UCSD-AML1 (cell line): ENCODE measurements around the gene MBNL1.

ENCODE experiments used
- DNase-seq: peaks from one replicate; lab custom pipeline; 2025; ENCODE audit not compliant: unreplicated experiment; lab: John Stamatoyannopoulos, UW

MBNL1 gene

DNA sequence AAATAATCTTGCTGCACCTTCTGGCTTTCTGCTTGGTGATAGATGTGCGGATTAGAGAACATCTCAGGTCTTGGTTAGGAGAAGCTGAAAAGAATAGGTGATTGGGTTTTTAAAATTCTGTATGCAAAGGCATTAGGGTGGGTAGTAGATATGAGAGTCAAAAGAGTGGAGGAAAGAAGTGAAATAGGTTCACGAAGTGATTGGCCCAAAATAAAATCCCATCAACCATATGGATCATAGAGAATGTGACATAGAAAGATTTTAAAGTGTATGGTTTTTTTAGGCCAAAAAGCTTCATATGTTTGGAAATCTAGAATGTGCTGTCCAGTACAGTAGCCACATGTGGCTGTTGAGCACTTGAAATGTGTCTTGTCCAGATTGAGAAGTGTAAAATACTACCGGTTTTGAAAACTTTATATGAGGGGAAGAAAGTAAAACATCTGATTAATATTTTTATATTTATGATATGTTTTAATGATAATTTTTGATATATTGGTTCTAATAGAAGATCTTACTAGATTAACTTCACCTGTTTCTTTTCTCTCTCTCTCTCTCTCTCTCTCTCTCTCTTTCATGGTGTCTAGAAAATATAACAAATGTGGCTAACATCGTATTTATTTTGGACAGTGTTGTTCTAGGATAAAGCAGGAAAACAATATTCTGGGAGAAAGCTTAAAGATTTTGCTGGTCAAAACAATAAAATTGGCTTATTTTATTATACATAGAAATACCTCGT, 2.9 kb downstream of the MBNL1 start:
- DNase-seq: no peak

DNA sequence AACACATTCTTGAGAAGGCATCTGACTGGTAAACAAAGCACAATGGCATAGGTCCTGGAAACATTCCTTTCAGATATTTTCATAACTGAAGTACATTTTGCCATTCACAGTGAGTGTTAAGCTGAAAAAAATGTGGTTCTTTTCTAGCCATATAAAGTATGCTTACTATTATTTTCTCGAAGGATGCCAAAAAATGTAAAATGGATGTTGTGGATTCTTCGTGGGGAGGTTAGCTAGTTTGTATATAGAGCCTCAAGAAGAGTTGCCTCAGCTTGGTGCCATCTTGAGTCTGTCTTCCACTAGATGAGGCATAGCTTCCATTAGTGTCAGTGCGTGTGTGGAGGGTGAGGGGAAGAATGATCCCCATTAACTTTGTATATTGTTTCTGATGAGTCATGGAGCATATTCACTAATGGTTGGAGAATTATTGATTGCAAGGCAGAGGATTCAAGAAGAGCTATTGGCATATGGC, 4.1 kb downstream of the MBNL1 start:
- DNase-seq: no peak

DNA sequence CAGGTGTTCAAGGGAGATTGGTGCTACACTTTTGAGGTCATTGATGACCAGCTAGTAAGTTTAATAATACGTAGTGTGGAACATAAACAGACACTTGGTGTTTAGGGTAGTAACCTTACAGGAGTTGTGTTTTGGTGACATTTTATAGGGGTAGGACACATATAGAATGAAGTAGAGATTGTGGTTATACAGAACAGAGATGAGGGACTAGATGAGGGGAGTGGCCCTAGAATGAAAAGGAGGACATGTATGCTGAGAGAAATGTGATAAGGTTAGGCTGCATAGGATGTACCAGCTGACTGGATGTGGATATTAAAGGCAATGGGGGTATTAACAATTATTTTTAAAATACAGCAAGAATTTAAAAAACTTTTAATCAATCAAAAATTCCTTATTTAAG, 8.0 kb downstream of the MBNL1 start:
- no peak for DNase-seq

DNA sequence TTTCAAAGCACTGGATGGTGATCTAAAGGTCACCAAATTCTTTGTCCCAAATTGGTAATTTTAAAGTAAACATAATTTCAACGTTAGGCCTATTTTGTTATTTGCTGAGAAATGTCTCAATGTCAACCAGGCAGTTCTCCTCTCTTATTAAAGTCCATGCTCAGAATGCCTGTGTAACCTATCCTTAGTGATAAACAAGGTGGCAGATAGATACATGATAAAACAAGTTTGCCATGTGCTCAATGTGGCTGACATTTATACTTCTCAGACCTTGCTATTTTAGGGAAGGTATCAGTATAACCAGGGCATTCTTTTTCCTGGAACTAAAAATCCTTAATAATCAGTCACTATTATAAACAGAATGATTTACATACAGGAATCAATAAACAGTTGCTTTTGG, 8.5 kb downstream of the MBNL1 start:
- DNase-seq: no peak

DNA sequence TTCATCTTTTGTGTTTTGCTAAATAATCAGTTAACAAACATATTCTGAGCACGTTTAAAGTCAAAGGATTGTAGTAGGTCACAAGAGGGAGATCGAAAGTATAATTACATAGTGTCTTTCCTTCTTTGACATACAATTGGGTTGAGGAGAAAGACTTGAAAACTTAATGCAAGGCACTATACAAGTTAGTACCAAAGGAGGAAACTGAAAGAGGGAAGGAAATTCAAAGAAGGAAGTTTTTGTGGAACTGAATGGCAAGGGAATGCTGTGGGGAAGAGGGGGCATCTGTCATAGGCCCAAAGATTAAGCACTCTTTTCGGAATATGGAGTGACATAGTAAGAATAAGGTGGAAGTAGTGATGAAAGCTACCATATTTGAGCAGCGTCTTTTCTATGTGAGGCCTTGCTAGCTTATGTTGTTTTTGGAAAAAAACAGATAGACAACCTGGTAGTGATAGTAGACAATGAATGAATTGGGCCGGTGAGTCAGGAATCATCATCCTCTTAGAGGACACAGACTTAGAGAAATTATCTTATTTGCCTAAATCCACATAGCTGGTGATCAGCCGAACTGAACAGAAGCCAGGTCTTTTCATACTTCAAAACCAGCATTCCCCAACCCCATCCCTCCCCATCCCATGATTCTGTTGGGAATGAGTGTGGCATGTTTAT, 10.2 kb downstream of the MBNL1 start:
- DNase-seq: no peak

DNA sequence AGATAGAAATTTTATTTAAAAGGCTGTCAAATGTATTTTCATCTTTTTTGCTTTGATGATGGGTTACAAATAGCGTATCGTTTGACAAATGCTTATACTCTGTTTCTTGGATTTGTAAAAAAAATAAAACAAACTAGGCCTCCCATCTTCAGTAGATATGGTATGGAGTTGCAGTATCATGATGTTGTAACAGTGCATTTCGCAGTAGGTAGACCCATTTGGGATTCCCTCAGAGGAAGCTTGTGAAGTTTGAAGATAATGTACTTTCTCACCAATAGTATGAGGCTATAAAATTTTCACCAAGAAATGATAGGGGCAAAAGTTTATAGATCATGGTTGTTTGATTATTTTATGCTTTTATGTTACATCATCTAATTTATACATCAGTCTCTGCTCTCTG, 10.8 kb downstream of the MBNL1 start:
- DNase-seq: no peak

DNA sequence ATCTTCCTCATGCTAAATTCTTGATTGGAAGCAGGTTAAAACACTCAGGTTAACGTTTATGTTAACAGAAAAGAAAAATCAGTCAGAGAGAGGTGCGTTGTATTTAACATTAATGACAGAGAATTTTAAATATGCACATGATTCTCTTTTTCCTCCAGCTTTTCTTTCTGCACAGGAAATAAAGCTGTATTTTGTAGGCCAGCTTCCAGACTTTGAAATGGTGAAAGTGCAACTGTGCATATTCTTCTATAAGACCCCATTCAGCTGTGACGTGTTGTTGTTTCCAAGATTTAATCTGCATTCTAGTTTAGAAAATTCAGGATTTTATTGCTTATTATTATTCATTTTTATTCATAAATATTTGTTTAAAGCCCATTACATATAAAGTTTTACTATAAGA, 11.8 kb downstream of the MBNL1 start:
- no peak for DNase-seq

DNA sequence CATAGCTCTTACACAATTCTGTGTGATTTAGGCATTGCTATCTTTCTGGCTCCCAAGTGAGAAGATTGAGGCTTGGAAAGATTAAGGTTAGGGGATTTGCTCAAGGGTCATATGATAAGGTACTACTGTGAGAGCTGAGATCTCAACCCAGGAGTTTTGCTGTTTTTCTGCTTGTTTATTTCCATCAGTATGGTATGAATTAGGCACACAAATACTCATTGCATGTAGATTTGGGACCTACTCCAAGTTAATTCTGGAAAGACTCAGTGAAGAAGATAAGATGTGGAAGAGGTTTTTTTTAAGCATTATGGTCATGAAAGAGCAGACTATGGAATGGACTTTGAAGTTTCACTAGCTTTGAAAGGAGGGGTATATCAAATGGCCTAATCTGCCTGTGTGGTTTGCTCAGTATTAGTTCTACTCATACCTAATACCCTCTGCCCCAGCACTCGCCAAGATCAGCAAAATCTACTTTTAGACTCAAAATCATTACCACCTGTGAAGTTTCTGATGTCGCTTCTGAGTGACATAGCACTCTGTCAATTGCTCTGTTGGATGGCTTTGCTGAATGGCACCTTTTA, 12.5 kb downstream of the MBNL1 start:
- no peak for DNase-seq

DNA sequence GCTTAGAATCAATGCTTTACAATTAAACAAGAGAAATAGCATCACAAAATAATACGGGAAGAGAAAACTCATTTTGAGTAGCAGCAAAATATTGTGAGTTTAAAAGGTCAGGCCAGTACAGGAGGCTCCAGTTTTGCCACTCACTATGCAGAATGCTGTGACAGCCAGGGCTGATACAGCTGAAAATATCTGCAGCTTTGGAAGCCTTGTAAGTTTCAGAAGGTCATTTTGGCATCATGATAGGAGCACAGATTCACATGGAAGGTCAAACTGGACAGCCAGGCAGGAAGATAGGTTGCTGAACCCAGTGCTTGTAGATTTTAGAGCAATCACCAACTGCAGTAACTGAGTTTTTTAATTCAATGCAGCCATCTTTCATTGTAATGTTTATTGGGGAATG, 14.1 kb downstream of the MBNL1 start:
- no peak for DNase-seq

DNA sequence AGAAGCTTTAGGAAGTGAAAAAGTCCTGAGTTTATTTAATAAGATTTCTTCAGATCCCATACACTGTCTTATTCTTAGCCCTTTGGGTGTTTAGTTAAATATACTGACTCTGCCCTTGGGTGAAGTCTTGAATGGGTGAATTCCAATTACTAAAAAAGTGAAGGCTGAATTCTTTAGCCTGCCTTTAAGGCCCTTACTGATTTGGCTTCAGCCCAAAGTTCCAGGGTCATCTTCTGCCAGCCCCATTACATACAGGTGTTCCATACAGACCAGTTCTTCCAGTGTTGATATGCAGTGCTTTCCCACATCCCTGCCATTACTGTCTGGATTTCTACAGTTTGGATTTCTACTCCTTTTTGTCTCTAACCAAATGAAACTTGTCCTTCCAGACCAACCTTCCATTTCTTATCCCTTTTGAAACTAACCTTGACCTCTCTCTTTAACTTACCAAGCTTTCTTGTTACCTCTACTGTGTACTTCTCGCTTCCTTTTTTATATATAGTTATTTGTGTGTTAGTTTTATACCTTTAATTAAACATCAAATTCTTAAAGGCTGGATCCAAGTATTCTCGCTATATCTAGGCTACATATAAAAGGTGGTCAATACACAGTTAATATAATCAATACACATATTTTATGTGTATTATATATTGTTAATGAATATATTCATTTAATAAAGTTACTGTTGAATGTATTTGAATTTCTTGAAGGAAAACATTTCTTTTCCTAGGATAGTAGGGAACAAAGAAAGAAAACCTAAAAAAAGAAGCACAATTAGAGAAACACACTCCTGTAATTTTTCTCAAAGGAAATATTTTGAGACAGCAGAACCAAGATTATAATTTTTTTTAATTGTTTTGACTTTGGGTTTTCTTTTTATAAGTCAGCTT, 15.0 kb downstream of the MBNL1 start:
- DNase-seq: no peak

DNA sequence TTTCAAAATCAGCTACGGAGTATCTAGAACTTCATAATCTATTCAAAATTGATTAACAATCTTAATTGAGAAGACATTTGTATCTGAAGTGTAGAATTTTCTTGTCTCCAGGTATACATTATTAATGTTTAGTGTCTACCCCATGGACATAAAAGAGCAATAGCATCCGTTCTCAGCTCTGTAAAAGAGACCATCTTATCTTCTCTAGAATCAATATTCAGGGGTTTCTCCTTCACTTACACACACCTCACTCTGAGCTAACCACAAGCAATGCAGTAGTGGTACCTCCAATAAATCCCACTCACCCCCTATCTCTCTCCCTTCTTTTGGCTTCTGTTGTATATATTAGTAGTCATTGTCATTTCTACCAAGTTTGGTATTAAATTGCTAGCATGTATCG, 16.2 kb downstream of the MBNL1 start:
- DNase-seq: no peak

DNA sequence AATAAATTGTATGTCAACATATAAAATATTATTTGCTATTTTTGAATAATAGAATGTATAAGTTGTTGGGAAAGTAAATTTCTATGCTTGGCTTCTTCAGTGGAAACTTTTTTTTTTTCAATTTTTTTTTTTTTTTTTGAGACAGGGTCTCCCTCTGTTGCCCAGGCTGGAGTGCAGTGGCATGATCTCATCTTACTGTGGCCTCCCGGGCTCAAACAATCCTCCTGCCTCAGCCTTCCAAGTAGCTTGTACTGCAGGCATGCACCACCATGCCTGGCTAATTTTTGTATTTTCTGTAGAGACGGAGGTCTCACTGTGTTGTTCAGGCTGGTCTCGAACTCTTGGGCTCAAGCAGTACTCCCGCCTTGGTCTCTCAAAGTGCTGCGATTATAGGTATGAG, 16.8 kb downstream of the MBNL1 start:
- DNase-seq: no peak

DNA sequence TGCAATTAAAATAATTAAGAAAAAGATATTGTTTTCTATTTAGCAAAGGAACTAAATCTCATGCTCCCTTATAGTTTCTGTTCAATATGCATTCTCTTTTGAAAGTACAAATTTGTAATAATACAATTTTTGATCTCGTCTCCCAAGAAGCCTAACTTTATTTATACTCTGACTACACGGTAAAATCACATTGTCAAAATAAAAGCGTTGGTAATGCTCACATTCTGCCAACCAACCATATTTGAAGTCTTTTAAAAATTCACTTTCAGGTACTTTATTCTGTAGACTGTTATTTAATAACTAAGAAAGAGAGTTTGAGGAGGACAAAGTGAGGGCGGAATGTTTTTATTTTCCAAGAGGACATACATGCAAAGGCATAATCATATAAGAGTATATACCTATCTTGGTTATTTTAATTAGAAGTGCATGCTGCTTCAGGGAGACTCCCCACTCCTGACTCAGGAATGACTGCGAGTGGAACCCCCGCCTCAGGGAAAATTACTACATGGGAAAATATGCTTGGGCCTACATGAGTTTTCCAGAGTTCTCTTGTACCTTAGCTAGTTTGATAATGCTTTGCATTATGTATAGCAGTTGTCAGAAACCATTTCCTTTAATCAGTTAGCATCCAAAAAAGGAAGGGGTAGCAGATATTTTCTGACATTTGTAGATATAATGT, 19.3 kb downstream of the MBNL1 start:
- DNase-seq: no peak

DNA sequence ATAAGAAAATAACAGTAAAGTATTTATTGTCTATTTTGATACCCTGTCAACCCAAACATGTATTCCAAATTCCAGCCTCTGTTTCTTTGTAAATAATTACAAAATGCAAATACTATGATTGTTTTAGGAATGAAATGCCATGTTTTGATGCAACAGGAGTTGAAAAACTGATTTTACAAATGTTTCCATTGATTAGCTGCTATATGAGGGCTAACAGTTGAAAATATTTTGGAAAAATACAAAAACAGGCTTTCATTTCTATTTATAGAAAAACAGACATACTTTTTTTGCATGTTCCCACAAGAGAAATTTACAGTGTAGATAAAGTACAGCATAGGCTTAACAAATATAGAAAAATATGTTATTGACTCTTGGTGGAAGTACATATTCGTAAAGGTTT, 20.0 kb downstream of the MBNL1 start:
- DNase-seq: no peak

DNA sequence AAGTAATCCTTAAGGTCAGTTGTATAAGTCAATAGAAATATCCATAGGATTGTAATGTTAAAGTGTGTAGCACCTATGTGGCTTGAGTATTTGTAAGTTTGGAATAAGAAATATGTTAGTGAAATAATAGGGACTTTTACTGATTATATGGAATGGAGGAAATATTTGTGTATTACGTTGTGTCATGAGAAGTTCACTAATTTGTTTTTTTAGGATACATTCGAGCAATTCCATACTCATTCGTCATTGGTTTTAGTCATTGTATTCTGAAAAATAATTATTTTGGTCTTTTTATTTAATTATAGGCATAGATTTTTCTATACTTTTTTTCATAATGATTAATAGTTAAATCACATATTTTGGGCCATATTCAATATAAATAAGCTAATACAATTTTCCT, 21.0 kb downstream of the MBNL1 start:
- DNase-seq: no peak

DNA sequence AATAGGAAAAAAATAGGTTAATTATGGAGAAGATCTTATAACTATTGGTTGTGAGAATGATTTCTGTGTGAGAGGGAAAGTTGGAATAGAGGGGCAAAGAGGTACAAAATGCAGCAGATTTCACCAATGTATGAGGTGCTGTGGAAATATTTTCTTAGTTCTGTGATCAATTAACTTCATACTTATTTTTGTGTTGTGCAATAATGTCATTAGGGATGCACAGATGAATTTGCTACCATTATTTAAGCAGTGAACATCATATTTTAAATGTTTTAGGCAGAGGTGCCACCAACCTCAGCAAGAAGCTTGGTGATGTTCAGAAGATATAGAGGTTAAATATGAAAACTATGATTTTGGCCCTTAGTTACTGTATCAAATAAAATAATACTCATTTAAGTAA, 21.6 kb downstream of the MBNL1 start:
- DNase-seq: no peak

DNA sequence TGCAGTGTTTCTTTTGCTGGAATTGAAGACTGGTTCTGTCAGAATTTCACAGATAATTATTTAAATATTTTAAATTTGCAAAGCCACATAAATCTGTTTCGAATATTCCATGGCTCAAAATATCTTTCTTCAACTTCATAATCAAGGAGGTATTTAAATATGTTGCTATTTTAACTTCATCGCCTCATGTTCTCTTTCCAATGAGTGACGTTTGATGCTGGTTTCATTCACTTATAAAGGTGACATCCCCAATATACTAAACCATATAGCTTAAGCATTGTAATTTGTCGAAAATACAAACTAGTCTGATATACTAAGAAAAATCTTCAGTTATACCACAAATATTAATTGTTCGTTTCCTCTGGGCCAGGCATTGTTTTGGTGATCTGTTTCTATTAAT, 22.5 kb downstream of the MBNL1 start:
- no peak for DNase-seq

DNA sequence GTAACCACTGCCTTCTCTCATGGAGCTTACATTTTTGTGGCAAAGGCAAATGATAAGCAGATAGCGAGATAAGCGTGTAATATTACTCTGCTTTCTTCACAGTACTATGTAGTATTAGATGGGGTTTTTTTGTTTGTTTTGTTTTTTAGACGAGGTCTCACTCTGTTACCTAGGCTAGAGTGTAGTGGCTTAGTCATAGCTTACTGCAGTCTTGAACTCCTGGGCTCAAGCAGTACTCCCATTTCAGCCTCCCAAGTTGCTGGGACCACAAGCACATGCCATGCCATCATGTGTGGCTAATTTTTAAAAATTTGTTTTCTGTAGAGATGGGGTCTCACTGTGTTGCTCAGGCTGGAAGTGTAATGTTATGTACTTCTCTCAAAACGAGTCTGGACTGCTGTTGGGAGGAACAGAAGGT, 22.9 kb downstream of the MBNL1 start:
- no peak for DNase-seq

DNA sequence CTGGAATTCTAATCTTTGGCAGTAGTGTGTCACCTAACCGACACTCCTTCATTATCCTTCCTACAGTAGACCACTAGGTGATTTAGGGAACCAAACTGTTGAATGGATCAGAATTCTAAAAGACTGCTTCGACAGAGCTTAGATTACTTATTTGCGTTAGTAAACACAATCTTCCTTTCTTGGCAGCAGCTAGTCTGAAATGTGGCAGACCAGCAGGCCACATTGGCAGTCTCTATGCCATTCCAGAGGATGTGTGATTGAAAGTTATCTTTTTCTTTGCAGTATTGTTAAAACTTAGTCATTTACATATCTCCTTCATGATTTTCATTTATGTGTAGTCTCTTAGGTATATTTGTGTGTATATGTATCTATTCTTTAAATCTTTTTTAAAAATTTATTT, 23.6 kb downstream of the MBNL1 start:
- no peak for DNase-seq

DNA sequence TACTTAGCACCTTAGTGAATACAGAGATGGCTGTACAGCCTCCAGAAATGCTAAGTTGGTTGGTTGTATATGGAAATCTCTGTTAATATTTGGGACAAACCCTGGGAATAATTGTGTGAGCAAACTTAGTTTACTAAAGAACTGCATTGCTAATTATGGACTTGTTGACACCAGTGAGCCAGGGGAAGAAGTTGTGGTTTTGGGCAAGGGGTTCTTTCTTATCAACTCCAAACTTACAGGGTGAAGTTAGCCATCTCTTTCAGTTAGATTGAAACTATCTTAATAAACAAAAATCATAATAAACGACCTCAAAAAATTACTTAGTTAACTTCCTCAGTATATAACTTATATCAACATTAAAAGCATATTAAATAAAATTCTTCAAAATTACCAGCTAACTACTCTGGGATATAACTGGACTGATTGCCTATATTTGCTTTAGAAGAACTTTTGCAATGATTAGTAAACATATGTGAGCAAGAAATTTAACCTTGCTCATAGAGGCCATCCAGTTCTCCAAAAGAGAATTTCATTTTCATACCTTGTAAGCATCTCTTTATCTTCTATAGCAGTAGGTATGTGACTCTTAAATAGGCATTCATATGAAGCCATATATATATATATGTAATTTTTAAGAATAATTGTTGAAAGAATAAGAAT, 24.7 kb downstream of the MBNL1 start:
- no peak for DNase-seq
